22Rv1 (cell line): Measurements from ENCODE around the gene KCNK7.

ENCODE experiments used
- H3K27ac ChIP-seq: fragments of 450-650 bp; 2 replicates; pipeline ENCODE4 v1.5.1; 2017
- ZFX ChIP-seq: fragments of 450-650 bp; IDR thresholded peaks from 2 replicates; pipeline ENCODE4 v1.6.1; 2017; ENCODE audit warnings: antibody characterized with exemption, borderline replicate concordance
- TF ChIP-seq, protein P1 (sequence below): fragments of 450-650 bp; IDR thresholded peaks from 2 replicates; pipeline ENCODE4 v1.5.1; 2017; ENCODE audit warnings: mild to moderate bottlenecking

Gene KCNK7

DNA sequence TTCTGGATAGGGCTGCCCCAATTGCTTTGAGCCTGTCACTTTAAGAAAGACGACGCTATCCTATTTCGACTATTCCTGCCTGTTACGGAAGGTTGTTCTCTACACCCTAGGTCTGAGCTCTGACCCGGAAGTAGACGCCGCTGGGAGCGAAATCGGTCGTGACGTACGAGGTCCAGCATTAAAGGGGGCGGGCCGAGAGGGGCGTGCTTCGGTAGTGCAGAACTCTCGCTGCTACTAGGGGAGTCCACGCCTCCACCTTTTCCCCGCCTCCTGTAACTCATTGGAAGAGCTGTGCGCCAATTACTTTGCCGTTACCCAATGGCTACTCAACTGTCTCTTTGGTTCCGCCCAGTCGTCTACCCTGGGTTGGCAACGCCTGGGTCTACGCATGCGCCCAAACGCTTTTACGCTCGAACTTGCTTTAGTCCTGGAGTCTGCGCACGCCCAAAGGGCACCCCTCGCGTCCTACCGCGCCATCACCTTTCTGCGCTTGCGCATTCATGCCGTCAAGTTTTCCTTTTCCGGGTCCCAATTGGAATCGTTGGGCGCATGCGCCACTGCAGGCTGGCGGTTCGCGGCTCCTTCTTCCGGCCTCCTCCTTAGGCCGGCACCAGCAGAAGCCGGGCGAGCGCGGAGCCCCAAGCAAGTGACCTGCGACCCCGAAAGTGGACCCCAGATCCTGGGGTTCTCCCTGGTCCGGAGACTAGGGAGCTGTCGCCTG, 19.8 kb upstream of the KCNK7 start, which contains the start of gene PCNX3:
TSS of gene PCNX3 (plus strand) at position 548 of the 721 bp plus-strand sequence. CDS start 536 bp downstream, outside the sequence.
- TF ChIP-seq, protein P1, sequence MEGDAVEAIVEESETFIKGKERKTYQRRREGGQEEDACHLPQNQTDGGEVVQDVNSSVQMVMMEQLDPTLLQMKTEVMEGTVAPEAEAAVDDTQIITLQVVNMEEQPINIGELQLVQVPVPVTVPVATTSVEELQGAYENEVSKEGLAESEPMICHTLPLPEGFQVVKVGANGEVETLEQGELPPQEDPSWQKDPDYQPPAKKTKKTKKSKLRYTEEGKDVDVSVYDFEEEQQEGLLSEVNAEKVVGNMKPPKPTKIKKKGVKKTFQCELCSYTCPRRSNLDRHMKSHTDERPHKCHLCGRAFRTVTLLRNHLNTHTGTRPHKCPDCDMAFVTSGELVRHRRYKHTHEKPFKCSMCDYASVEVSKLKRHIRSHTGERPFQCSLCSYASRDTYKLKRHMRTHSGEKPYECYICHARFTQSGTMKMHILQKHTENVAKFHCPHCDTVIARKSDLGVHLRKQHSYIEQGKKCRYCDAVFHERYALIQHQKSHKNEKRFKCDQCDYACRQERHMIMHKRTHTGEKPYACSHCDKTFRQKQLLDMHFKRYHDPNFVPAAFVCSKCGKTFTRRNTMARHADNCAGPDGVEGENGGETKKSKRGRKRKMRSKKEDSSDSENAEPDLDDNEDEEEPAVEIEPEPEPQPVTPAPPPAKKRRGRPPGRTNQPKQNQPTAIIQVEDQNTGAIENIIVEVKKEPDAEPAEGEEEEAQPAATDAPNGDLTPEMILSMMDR: no peak
- no peak for TF ChIP-seq ZFX
- H3K27ac ChIP-seq: peak within 1 kb of the TSS; percentile 96

DNA sequence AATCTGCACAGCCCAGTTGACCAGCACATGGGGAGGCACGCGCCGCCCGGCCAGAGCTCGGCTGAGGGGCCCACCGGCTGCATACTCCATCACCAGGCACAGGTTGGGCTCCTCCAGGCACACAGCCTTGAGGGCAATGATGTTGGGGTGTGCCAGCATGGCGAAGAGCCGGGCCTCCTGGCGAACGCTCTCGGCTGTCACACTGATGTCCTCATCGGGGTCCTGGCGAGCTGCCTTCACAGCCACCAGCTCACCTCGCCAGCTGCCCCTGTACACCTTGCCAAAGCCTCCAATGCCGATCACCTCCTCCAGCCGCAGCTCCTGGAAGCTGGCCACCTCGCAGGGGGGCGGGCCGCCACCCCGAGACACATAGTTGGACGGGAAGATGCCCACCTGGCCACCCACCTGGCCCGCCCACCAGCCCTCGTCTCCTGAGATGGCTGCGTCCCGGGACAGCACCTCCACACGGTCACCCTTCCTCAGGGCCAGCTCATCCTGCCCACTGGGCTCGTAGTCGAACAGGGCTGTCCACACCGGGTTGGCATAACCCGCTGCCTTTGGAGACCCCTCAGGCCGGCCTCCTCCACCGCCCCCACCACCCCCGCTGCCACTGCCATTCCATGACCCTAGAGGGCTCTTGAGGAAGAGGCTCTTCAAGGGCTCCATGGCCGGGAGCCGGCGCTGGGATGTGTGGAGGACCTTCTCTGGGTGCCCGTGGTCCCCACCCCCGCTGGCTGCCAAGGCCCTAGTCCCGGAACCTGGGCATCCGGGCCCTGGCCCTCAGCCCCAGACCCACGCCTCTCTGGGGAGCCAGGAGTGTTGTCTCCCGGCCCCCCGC, 17.7 kb upstream of the KCNK7 start:
- TF ChIP-seq, protein P1: no peak
- TF ChIP-seq ZFX: no peak
- H3K27ac ChIP-seq: peak overlapping the region; percentile 96

DNA sequence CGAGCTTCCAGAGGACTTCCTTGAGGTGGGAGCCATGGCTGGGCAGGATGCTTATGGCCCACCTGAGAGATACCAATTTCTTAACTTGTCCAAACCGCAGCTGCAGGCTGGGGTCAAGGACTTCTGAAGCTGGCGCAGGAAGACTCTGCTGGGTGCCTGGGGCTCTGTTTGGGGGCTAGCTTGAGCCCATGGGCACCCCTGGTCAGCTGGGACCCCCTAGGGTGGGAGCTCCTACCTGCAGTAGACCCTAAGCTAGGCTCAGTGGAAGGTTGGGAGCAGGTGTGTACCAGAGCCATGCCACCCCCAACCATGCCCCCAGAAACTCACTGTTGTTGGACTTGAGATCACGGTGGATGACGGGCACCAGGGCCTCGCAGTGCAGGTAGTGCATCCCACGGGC, 17.1 kb upstream of the KCNK7 start:
- peak overlapping the region; percentile 96 for H3K27ac ChIP-seq
- TF ChIP-seq, protein P1: no peak
- TF ChIP-seq ZFX: no peak

DNA sequence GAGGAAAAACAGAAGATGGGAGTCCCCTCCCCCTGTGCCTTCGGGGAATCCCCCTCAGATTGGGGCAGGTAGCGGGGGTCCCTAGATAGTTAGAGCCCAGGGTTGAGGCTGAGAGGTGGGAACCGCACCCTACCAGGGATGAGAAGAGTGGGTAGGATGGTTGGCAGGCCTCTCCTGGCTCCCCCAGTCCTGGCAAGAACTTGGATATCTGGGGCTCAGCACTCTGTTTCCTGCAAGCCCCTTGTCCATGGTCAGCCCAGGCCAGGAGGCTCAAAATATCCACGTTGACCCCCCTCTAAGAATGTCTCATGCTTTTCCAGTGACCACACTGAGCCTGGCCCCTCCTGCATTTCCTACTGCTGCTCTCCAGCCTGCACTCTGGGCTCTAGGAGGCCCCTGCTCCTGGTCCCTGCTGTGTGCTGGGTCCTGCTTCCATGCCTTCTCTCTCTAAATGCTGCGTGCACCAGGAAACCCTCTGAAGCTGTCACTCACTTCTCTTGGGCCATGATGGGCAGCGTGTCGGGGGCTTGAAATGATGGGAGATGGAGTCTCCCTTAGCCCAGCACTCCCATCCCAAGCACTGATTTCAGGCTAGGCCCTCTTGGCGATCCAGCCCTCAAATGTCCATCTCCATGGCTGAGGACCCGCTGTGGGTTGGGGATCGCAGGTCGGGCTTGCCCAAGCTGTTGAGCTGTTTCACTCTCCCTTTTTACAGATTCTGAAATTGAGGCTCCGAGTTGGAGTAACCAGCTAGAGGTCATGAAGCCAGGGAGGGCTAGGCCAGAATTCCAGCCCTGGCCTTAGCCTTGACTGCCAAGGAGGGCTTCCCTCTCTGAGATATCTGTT, 16.4 kb upstream of the KCNK7 start:
- H3K27ac ChIP-seq: peak overlapping the region; percentile 96
- TF ChIP-seq ZFX: no peak
- TF ChIP-seq, protein P1: no peak

DNA sequence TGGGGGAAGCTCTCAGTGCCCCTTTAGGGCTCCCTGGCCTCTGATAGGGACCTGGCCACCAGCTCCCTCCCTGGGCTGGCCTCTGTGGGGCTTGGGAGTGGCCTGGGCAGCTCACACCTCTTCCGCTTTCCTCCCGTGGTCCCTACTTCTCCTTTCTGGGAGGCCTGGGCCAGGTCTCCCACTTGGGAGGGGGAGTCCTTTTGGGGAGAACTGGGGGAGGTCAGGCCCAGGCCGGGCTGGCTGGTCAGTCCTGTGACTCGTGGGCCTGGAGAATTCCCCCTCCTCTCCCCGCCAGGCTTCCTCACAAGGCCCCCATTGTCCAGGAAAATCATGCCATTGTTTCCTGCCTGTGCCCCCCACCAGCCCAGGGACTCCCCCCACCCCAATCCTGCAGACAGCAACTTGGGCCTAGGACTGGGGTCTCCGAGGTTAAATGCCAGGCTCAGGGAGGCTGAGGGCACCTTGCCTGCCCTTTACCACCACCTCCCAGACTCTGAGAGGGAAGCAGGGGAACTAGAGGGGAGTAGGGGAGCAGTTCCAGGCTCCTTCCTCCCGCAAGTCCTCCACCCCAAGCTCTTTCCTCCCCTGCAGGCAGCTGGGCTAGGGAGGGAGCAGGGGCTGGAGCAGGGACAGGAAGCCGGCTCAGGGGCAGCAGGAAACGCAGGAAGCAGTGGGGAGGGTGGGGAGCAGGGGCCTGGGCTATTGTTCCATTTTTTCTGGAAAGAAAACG, 15.6 kb upstream of the KCNK7 start:
- no peak overlapping the region; the same call in 1 of the 2 replicates for H3K27ac ChIP-seq
- TF ChIP-seq ZFX: no peak
- TF ChIP-seq, protein P1: no peak

DNA sequence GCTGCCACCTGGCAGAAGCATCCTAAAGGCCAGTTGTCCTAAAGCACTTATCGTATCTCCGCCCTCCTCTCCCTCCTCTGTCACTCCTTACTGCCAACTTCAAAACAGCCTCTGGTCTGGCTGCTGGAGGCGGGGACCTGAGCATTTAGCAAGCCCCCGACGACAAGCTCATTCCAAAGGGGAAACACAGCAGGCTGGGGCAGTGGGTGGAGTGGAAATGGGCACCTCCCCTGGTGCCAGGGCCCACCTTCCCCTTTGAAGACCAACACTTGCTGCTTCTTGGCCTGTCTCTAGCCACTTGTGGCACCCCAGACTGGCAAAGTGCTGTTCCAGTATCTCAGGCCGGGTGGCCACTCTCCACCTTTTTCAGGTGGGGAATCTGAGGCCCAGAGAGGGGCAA, 14.8 kb upstream of the KCNK7 start:
- no peak overlapping the region for H3K27ac ChIP-seq
- TF ChIP-seq, protein P1: no peak
- TF ChIP-seq ZFX: no peak
